Renal pelvis (tissue), 4 donors: ENCODE data around the gene CCT5. TPM values are rescaled to one million over a fixed set of nuclear protein-coding genes. Genes with fewer than 3 reads are reported as not detected.
"Not testable (repeated sequence)": the region's sequence is repeated elsewhere in the genome, so short reads cannot be mapped to it uniquely, and the experiment has no call there.

ENCODE experiments used
- DNase-seq: peaks from one replicate; pipeline ENCODE4 v3.0.0-alpha.2; 2013
- polyA plus RNA-seq, 3 donors: library from polyadenylated mRNA; unstranded; fragments of 120-200 nt; gene quantifications; one replicate each; pipeline ENCODE4 v1.2.1, GENCODE V29; 2013; ENCODE audit not compliant: insufficient read length in 3 of 3

The CCT5 gene
- polyA plus RNA-seq, 3 donors, result 242 to 295 (median 281) TPM

GRCh38 chr5:10229306-10230048 lies 20.6 kb upstream of the CCT5 start:
- no peak for DNase-seq

- no peak for DNase-seq
These were observed 17.7 kb upstream of the CCT5 start for GRCh38 chr5:10232386-10232785.

- no peak for DNase-seq
These were observed 17.1 kb upstream of the CCT5 start for GRCh38 chr5:10233011-10233410.

- DNase-seq, result peak; percentile 21
These were observed 16.6 kb upstream of the CCT5 start for GRCh38 chr5:10233505-10233904.

- DNase-seq, result no peak
These were observed 14.7 kb upstream of the CCT5 start for GRCh38 chr5:10235350-10235749.

DNA sequence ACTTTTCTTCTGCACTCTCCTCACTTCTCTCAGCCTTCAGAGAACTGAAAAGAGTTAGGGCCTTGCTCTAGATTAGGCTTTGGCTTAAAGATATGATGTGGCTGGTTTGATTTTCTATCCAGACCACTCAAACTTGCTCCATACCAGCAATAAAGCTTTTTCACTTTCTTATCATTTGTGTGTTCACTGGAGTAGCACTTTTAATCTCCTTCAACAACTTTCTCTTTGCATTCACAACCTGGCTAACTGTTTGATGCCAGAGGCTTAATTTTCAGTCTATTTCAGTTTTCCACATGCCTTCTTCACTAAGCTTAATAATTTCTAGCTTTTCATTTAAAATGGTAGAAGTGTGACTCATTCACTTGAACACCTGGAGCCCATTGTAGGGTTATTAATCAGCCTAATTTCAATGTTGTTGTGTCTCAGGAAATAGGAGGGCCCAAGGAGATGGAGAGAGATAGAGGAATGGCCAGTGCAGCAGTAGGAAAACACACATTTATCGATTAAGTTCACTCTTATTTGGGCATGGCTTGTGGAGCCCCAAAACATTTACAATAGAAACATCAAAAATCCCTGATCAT lies 6.3 kb upstream of the CCT5 start:
- no peak for DNase-seq

GRCh38 chr5:10244342-10244944 lies 5.6 kb upstream of the CCT5 start:
- no peak for DNase-seq

GRCh38 chr5:10246761-10247160 lies 3.3 kb upstream of the CCT5 start:
- no peak for DNase-seq

GRCh38 chr5:10247217-10247616 lies 2.9 kb upstream of the CCT5 start:
- not testable (repeated sequence) for DNase-seq

DNA sequence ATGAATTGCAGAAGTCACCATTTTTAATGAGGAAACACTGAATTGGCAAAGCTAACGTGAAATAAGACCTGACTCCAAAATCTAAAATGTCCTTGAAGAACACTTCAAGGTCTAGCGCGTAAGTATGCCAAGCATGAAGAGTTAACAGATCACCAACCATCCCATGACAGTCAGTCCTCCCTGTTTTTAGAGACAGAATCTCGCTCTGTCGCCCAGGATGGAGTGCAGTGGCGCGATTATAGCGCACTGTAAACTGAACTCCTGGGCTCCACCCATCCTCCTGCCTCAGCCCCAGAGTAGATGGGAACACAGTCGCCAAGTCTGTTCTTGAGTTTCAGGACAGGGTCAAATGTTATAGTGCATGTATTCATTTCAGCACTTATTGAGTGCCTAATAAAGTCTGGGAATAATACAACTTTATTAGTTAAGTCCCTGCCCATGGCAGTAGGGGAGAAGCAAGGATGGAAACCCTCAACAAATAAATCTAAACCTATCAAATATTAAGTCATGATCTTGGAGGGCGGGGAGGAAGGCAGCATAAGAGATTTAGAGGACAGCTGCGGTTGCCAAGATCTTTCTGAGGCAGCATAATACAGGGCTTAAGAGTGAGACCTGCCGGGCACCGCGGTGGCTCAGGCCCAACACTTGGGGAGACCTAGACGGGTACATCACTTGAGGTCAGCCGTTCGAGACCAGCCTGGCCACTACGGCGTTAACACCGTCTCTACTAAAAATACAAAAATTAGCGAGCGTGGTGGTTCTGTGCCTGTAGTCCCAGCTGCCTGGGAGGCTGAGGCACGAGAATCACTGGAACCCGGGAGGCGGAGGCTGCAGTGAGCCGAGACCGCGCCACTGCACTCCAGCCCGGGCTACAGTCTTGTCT lies 1.5 kb upstream of the CCT5 start:
- no peak for DNase-seq

DNA sequence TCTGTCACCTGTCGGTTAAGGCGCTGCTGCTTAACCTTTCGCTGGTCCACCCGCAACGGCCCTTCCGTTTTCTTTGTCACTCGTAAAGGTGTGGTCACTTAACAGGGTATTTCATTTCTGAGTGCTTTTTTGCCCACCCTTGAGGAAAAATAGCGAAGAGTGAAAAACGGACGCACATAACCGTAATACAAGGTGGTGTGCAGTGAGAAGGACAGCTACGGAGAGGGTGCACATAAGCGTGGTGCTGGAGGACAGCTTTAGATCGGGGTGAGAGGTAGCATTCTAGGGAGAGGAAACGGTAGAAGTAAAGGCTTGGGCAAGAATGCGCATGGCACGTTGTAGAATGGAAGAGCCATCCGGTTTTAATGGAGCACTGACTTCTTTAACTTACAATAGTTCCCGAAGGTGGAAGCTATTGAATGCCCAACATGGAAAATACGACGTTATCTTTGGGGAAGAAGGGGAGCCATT lies 761 bp downstream of the CCT5 start:
- DNase-seq, result peak; percentile 8

- DNase-seq, result no peak
These were observed 1.3 kb downstream of the CCT5 start for GRCh38 chr5:10251405-10251804.

- no peak for DNase-seq
These were observed 3.3 kb downstream of the CCT5 start for GRCh38 chr5:10253390-10253789.

DNA sequence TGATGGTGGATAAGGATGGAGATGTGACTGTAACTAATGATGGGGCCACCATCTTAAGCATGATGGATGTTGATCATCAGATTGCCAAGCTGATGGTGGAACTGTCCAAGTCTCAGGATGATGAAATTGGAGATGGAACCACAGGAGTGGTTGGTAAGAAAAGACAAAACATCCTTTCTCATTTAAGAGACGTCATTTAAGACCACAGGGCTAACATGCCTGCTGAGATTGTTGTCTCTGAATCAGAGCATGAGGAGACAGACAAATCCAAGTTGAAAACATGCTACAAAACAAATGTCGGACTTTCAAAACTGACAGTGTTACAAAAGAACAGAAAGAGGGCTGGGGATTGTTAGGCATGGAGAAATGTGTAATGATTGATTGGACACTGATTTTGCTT lies 4.6 kb downstream of the CCT5 start:
- no peak for DNase-seq

GRCh38 chr5:10257870-10258269 lies 7.8 kb downstream of the CCT5 start:
- DNase-seq, result no peak

DNA sequence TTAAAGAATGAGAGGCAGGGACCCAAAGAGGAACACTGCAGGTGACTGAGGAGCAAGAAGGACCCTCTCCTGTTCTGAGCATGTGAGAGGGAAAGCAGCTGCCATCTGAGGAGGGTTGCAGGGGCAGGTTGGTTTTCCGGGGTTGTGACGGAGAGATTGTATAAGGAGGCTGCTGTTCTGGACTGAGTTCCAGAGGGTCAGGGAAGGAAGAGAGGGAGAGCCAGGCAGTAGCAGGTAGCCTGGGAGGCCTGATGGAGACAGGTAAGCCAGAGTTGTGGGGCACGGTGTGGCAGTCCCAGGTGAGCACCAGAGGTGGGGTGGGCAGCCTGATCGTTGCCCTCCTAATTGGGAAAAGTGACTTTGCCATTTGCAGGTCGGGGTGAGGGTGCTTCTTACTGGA lies 9.8 kb downstream of the CCT5 start:
- DNase-seq, result no peak

- DNase-seq, result no peak
These were observed 11.0 kb downstream of the CCT5 start for GRCh38 chr5:10261065-10261464.

DNA sequence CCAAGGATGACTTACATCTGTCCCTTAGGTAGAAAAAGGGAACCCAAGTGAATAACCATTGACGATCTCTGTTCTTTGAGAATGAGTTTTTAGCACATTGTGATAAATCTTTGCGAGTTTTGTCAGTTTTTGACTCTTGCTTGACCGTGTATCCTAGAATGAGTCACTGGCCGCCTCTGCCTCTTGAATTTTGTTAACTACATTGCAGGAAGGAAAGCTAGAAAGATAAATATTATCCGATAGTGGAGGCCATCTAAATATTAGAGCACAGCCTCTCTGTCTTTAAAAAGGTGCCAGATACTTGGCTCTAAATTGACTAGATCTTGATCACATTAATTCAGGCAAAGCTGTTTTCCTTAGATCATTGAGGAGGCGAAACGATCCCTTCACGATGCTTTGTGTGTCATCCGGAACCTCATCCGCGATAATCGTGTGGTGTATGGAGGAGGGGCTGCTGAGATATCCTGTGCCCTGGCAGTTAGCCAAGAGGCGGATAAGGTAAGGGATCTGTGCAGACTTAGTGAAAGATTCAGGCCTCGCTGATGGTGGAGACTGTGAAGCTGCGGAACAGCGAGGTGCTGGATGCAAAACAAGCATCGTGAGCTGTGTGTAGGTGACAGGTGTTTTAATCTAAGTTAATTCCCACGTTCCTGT lies 12.2 kb downstream of the CCT5 start:
- no peak for DNase-seq

DNA sequence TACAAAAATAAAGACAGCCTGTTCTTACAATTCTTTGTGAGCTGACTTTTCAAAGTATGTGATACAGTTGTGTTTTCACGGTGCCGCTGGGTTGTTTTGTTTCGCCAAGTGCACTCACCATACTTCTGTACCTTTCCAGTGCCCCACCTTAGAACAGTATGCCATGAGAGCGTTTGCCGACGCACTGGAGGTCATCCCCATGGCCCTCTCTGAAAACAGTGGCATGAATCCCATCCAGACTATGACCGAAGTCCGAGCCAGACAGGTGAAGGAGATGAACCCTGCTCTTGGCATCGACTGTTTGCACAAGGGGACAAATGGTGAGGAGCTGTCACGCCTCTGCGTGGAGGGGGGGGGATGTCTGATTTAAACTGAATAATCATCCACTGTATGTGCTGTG lies 12.9 kb downstream of the CCT5 start:
- DNase-seq, result no peak

DNA sequence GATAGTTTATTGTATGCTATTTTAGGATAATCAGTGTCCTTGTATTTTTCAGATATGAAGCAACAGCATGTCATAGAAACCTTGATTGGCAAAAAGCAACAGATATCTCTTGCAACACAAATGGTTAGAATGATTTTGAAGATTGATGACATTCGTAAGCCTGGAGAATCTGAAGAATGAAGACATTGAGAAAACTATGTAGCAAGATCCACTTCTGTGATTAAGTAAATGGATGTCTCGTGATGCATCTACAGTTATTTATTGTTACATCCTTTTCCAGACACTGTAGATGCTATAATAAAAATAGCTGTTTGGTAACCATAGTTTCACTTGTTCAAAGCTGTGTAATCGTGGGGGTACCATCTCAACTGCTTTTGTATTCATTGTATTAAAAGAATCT lies 14.5 kb downstream of the CCT5 start:
- no peak for DNase-seq

DNA sequence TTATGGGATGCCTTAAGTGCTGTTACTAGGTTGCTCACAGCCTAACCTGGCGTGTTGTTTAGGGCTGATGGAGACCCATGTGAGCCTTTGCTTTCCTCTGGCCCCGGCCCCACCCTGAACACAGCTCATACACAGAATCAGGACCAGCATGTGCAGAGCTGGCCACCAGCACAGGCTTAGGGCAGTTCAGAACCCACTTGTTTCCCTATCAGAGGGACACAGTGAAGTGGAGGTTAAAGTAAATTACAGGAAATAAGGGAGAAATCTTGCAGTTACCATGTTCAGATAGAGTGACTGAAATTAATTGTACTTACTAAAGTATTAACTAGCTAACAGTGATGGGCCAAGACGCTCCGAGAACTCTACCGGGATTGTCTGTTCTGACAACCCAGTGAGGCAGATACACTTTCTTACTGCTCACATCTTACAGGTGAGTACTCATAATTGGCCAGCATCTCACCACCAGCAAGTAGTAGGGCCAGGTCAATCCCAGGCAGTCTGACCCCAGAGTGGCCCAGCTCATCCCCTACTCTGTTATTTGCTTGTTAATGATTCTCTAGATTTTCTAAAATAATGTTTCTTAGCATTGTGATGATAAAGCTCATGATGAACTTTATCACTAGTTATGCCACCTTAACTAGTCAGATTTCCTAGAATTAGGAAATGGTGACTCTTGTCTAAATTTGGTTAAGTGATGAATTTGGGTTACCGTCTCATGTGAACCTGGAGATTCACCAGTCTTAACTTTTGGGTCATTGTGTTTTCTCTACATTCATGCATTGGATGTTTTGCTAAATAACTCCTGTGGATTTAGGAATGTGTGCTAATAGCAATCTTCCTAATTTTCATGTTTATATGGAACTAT lies 15.4 kb downstream of the CCT5 start:
- no peak for DNase-seq
